Renal cortical epithelial cell (primary cell): ENCODE measurements around the gene NR3C1. TPM values are rescaled to one million over a fixed set of nuclear protein-coding genes. Genes with fewer than 3 reads are reported as not detected.

Source experiments
- DNase-seq: peaks from one replicate; pipeline ENCODE4 v3.0.0-alpha.2; 2011; ENCODE audit warnings: low read depth
- total RNA-seq: library from RNA; depleted of rRNA; stranded (reverse); fragments of >200 nt; gene quantifications from 2 replicates; pipeline ENCODE4 v1.2.3, GENCODE V29; 2014

The NR3C1 gene
- total RNA-seq, 1 donor from 2014 or later = 40.0 TPM

GRCh38 chr5:143362664-143363227 is 40.7 kb downstream of the NR3C1 start:
- DNase-seq = peak; percentile 56

- DNase-seq = no peak
Observed at GRCh38 chr5:143361438-143361837, 42.0 kb downstream of the NR3C1 start.

DNA sequence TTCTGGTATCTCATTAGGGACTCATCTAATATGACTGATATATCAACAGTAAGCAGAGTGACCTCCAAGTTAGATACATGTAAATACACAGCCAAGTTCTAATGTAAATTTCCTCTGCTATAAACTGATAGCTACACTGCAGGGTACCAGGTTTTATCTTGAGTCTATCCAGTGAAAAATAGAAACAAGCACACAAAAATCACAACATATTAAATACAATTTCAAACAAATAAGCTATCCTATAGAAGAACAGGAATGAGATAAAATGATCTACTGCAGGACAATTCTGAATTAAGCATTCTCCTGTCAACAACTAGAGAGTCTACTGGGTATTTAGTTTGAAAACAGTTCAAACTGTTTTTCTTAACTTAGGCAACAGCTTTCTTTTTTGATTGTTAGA is 42.7 kb downstream of the NR3C1 start:
- no peak for DNase-seq

DNA sequence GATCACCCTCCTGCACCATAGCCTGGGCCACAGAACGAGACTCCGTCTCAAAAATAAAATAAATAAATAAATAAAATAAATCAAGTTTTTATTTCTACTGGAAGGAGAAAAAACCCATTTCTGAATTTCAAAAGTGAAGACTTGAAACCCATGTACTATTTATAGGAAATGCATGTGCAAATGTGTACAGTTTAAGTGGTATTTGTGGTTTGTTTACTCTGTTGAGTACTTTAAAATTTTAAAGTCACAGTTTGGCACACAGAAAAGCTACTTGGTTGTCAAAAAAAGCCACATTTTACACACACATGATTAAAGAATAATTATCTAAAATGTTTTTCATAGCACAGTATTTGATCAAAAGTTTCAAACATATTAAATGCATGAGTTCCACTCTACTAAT is 43.6 kb downstream of the NR3C1 start:
- DNase-seq = no peak

- no peak for DNase-seq
Observed at GRCh38 chr5:143356855-143357583, 46.5 kb downstream of the NR3C1 start.

DNA sequence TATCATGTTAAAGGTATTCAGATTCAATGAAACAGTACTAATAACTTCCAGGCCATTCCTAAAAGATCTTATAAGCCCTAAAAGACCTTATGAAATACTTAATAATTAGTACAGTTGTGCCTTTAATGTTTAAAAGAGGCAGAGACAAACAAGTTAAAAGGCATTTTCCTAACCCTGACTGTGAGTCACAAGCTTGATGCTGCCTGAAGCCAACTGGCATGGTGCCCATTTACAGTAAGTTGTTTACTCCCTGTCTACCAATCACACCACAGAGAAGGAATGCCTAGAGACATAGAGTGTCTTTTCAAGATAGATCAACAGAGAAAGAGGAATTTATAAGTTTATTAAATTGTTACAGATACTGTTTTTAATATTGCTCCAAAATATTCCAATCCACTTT is 47.8 kb downstream of the NR3C1 start:
- DNase-seq = peak; percentile 96

- DNase-seq = peak; percentile 48
Observed at GRCh38 chr5:143354025-143354424, 49.5 kb downstream of the NR3C1 start.

- DNase-seq = no peak
Observed at GRCh38 chr5:143352691-143353090, 50.8 kb downstream of the NR3C1 start.

GRCh38 chr5:143350751-143351602 is 52.5 kb downstream of the NR3C1 start:
- DNase-seq = peak; percentile 79

DNA sequence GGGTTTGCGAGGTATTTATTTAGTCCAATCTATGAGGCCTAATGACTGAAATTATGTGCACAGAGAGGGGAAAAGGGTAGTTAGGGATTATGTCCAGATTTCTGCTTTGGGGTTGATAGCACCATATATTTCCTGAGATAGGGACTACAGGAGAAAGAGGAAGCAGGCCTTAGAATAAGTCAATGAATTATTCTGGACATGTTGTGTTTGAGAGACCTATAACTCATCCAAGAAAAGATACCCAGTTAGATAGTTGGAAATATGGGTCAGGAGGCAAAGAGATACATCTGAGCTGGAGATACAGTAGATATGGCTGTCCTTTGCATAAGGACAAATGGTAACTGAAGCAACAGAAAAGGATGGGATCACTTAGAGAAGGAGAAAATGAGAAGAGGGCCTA is 53.1 kb downstream of the NR3C1 start:
- no peak for DNase-seq

DNA sequence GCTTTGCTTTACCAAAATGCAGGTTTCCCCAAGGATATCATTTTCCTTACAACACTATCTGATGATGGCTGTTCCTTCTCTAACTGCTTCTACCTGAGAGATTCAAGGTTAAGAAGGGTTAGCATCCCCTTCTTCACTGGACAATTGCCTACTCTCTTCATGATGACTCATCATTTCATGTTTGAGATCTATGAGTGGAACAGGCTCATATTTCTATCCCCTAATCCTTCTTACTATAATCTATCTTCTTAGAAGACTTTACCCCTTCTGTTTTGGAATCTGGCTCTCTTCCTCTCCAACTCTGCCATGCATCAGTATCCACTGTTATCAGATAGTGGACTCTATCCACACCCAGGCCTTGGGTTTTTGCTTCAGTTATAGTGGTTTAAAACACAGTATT is 54.3 kb downstream of the NR3C1 start:
- DNase-seq = no peak

DNA sequence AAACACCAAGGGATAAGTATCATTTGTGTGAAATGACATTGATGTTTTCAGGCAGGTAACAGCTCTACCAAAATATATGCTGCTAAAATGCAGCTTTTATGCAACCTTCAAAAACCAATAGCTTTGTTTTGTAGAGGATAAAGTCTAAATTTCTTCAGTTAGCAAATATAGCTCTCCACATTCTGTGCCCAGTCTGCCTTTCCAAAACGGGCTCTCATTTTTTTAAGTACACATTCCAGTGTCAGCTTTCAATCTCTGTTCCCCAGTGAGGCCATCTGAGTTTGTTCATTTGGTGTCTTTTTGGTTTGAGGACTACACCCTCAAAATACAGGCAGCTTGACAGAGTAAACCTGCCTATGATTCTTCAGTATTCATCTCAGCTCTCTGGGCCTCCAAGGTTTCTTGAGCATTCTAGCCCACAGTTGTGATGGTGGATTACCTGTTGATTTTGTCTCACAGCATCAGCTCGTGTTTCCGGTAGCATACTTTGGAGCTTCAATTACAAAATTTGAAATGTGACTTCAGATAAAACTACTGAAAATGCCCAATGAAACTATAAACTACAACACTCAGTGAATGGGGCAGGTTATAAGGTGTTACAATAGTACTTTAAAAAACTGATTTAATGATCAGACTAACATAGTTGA is 55.7 kb downstream of the NR3C1 start:
- no peak for DNase-seq

GRCh38 chr5:143347046-143347445 is 56.4 kb downstream of the NR3C1 start:
- no peak for DNase-seq

DNA sequence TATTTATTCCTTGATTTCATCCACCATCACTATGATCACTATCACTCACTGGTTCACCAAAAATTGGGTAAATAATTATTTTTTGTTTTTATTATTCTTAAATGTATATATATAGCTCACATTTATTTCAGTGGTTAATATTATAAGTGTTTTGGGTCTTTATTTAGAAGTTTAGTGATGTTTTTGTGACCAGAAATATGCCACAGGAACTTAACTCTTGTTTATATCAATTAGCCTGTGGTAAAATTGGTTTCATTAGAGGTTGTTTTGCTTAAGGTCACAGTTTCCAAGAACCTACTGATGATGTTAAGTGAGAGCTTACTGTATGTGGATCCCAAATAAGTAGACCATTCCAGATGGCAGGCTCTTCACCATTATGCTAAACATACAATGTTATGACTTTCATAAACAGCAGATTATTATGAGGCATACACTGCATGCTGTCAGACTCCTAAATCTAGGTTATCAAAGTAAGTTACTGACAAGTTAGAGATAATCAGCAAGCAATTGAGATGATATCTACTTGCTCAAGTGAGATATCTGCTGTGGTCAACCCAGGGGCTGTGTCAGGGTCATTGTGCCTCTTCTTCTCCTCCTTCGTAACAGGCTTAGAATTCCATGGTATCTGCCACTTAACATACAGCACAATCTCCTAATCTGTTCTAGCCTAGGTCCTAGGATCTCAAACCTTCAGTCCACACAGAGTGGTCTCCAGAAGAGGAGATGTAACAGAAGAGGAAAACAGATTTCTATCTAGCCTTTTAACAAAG is 57.6 kb downstream of the NR3C1 start:
- no peak for DNase-seq

DNA sequence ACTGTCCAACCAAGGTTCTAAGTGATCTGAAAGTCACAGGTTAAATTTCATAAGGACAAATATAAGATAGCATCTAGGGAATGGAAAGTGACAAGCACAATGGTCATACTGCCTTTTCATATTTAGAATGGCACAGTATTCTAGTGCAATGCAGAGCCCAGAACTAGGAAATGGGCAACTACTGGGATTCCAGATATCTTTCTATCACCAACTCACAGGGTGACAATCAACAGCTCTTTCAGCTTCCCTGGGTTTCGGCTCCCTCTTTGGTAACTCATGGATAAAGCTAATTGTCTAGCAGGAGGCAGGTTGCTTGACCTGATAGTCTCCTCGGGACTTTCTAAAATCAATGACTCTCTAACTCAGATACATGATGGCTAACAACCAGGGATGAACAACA is 60.4 kb downstream of the NR3C1 start:
- DNase-seq = no peak

DNA sequence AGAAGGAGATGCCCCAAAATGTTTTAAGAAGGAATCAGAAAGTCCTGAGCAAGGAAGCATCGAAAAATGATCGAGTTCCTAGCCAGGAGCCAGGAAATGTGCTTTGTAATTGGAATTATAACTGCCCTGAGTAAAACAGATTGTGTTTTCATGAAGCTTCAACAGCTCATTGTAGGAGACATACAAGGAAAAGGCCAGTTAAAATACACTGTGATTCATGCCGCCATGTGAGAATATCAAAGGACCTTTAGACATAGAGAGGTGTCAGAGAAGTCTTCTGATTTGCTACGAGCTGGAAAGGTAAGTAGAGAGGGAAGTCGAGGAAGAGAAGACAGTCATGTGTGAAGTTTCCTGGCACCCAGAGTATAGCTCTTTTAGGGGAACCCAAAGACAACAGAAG is 60.9 kb downstream of the NR3C1 start:
- no peak for DNase-seq

DNA sequence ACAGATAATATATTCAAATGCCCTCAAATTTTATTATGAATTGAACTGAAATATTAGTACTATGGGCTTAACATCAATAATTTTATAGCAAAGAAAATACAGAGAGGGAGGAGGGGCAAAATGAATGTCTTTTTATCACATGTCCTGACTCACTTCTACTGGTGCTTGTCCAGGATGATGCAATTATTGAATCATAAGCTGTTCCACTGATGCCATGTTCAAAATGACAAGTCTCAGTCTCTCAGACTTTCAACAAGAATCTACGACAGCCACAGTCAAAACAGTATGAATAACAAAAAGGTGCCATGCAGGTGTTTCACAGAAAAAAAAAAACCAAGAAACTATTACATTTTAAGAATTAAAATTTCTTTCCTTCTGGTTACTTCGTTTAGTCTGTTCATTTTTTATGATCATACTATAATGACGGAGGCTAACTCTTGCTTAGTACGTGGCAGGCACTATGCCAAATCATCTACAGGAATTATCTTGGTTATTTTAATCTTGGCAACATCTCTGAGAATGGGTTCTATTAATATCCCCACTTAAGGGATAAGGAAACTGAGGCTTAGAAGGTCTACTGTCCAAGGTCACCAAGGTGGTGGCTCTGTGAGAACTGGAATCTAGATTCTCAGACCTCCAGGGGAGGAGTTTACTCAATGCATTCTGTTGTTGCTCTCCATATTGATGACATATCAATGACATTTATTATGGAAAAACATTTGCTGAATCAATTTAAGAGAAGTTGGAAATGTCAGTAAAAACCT is 61.5 kb downstream of the NR3C1 start:
- DNase-seq = peak; percentile 75

- DNase-seq = no peak
Observed at GRCh38 chr5:143340891-143341685, 62.4 kb downstream of the NR3C1 start.

DNA sequence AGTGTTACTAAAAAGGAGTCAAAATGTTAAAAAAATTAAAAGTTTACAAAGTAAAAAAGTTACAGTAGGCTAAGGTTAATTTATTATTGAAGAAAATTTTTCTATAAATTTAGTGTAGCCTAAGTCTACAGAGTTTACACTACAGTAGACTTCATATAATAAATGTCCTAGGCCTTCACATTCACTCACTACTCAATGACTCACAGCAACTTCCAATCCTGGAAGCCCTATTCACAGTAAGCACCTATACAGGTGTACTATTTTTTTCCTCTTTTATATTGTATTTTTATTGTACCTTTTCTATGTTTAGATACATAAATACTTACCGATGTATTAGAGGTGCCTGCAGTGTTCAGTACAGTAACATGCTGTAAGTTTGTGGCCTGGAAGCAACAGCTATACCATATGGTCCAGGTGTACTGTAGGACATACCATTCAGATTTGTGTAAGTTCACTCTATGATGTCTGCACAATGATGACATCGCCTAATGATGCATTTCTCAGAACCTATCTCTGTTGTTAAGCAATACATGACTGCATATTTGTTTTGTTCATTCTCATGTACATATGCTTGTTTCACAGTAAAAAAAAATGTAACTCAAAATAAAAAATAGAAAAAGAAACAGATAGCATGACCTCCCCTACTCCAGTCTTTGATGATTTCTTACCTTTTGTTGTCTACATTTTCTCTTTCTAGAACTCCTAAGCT is 64.7 kb downstream of the NR3C1 start:
- no peak for DNase-seq
